K562 (cell line): Measurements from ENCODE around the gene TANC1. TPM values are rescaled to one million over a fixed set of nuclear protein-coding genes. Genes with fewer than 3 reads are reported as not detected.

Source experiments
- ATAC-seq: fragments of 200-7000 bp; cut with Tn5 transposase; 3 replicates; pipeline ENCODE4 v1.9.1; 2020; ENCODE audit warnings: moderate library complexity
- BruUV-seq: library from RNA; stranded (reverse); fragments of 400-500 nt; replicated peaks from 2 replicates; lab custom pipeline; 2021; lab: Mats Ljungman, UMichigan
- CTCF ChIA-PET: fragments of 300-600 bp; formaldehyde crosslinking; extraction: SDS; loops from one replicate; lab custom pipeline; 2021; ENCODE audit warnings: low intra/inter-chr PET ratio; lab: Yijun Ruan, JAX
- POLR2A ChIA-PET: fragments of 300-600, 350-650 bp; sonication (Branson Sonifier 250); formaldehyde crosslinking; extraction: SDS; loops from one replicate; lab custom pipeline; 2021; ENCODE audit warnings: antibody characterized with exemption, inconsistent platforms; lab: Yijun Ruan, JAX
- DNase-seq, 4 experiments: peaks; one replicate each; pipeline versions ENCODE4 v3.0.0 to v3.0.0-alpha.2; 2011 to 2018; ENCODE audit warnings: low spot score in 3 of 4, mixed read lengths in 3 of 4; ENCODE audit errors: extremely low read depth in 1 of 4
- FAIRE-seq: peaks from 2 replicates; lab custom pipeline; 2011; peaks lifted over from hg19 to GRCh38; lab: Jason Lieb, UNC
- H2AFZ ChIP-seq: 2 replicates; pipeline ENCODE4 v1.6.0; 2011; ENCODE audit warnings: low read depth, low read length, control low read depth, inconsistent platforms
- H3K27ac ChIP-seq: fragments of 200-600 bp; 3 replicates; pipeline ENCODE4 v1.8.0; 2011; ENCODE audit warnings: low read depth, mild to moderate bottlenecking, control low read depth, inconsistent platforms, low read length, moderate library complexity, mixed read lengths; ENCODE audit errors: extremely low read depth
- H3K27me3 ChIP-seq, 2 experiments: fragments of 300-600 bp in 1 of 2; 2 replicates in 1 of 2; 3 replicates in 1 of 2; pipeline versions ENCODE4 v1.6.0 to v1.8.0; 2011; ENCODE audit warnings: inconsistent platforms in 2 of 2, low read length in 2 of 2, mild to moderate bottlenecking in 1 of 2, mixed read lengths in 1 of 2, moderate library complexity in 1 of 2; ENCODE audit not compliant: control insufficient read depth in 2 of 2, insufficient read depth in 2 of 2
- H3K36me3 ChIP-seq: fragments of 300-600 bp; 3 replicates; pipeline ENCODE4 v1.8.0; 2011; ENCODE audit warnings: mild to moderate bottlenecking, low read length, inconsistent platforms; ENCODE audit not compliant: control insufficient read depth, insufficient read depth
- H3K4me1 ChIP-seq, 2 experiments: fragments of 200-600 bp in 1 of 2; replicated peaks in 1 of 2; 2 replicates in 1 of 2; 3 replicates in 1 of 2; pipeline versions ENCODE4 v1.5.1 to v1.8.0; 2011; ENCODE audit warnings: inconsistent platforms in 2 of 2, low read length in 2 of 2, mild to moderate bottlenecking in 1 of 2, mixed read lengths in 1 of 2, moderate library complexity in 1 of 2; ENCODE audit not compliant: control insufficient read depth in 2 of 2, insufficient read depth in 2 of 2
- H3K4me2 ChIP-seq: 2 replicates; pipeline ENCODE4 v1.6.1; 2011; ENCODE audit warnings: low read length, control low read depth, inconsistent platforms, mixed read lengths; ENCODE audit not compliant: insufficient read depth
- H3K4me3 ChIP-seq: fragments of 200-600 bp; sonication (generic), shearing (Covaris generic); 2 replicates; pipeline ENCODE4 v1.5.1; 2016; ENCODE audit warnings: control low read depth, inconsistent platforms
- H3K79me2 ChIP-seq: fragments of 200-600 bp; 3 replicates; pipeline ENCODE4 v1.8.0; 2011; ENCODE audit warnings: low read length, inconsistent platforms; ENCODE audit not compliant: control insufficient read depth, insufficient read depth
- H3K9ac ChIP-seq, 2 experiments: 2 replicates each; pipeline versions ENCODE4 v1.6.0 to v1.6.1; 2011; ENCODE audit warnings: low read depth in 2 of 2, low read length in 2 of 2, control low read depth in 1 of 2, inconsistent platforms in 1 of 2, mild to moderate bottlenecking in 1 of 2, mixed read lengths in 1 of 2; ENCODE audit not compliant: insufficient read depth in 1 of 2
- H3K9me1 ChIP-seq: one replicate; pipeline ENCODE4 v1.6.0; 2011; ENCODE audit warnings: inconsistent platforms, mild to moderate bottlenecking, low read length, moderate library complexity; ENCODE audit not compliant: control insufficient read depth, insufficient read depth
- H3K9me3 ChIP-seq: replicated peaks from 2 replicates; pipeline ENCODE4 v1.5.1; 2011; ENCODE audit warnings: low read depth, low read length, inconsistent platforms; ENCODE audit not compliant: control insufficient read depth, insufficient read depth
- H4K20me1 ChIP-seq: replicated peaks from 2 replicates; pipeline ENCODE4 v1.6.1; 2011; ENCODE audit warnings: low read length, inconsistent platforms, mixed read lengths; ENCODE audit not compliant: control insufficient read depth, insufficient read depth
- AFF4 ChIP-seq: sonication (generic); formaldehyde crosslinking; IDR thresholded peaks from 2 replicates; pipeline ENCODE4 v1.8.0; 2023; ENCODE audit warnings: mild to moderate bottlenecking, missing genetic modification reagents
- CC2D1A ChIP-seq: fragments of 450-650 bp; IDR thresholded peaks from 2 replicates; pipeline ENCODE4 v1.6.1; 2017; ENCODE audit warnings: mild to moderate bottlenecking
- NFRKB ChIP-seq: fragments of 450-650 bp; IDR thresholded peaks from 2 replicates; pipeline ENCODE4 v1.6.1; 2016; ENCODE audit warnings: low read depth
- RBBP5 ChIP-seq: fragments of 200-600 bp; sonication (generic); IDR thresholded peaks from 2 replicates; pipeline ENCODE4 v1.6.1; 2012; ENCODE audit warnings: borderline replicate concordance, mild to moderate bottlenecking, low read length, control low read depth, inconsistent platforms; ENCODE audit not compliant: insufficient read depth, poor library complexity, severe bottlenecking
- ZMIZ1 ChIP-seq, 2 experiments: fragments of 150-350 bp in 1 of 2; IDR thresholded peaks; 2 replicates each; pipeline ENCODE4 v1.6.1; 2012 to 2016; ENCODE audit warnings: low read depth in 2 of 2, low read length in 2 of 2, mild to moderate bottlenecking in 1 of 2, moderate library complexity in 1 of 2
- ZNF57 ChIP-seq: fragments of 450-650 bp; formaldehyde crosslinking; IDR thresholded peaks from 2 replicates; pipeline ENCODE4 v1.4.0; 2020; ENCODE audit warnings: mild to moderate bottlenecking, moderate library complexity
- ZNF75A ChIP-seq: fragments of 450-650 bp; formaldehyde crosslinking; IDR thresholded peaks from 2 replicates; pipeline ENCODE4 v1.4.0; 2020; ENCODE audit warnings: mild to moderate bottlenecking
- WGBS: fragments of 100-300 bp; shearing (Covaris generic); methylation state at CpG from one replicate; pipeline ENCODE4 v1.1.6; 2016; ENCODE audit warnings: low coverage, mixed read lengths; ENCODE audit not compliant: insufficient coverage; ENCODE audit errors: missing lambda C conversion rate; 5-methylcytosine and 5-hydroxymethylcytosine counted together
- in situ Hi-C: fragments of 300-500 bp; cut with MboI; formaldehyde crosslinking; loops from 4 replicates; pipeline ENCODE4 v1.15.0; 2018; ENCODE audit warnings: inconsistent platforms, mixed read lengths
- intact Hi-C: fragments of 100-400 bp; cut with micrococcal nuclease; formaldehyde crosslinking; loops from 2 replicates; pipeline ENCODE4 v1.14.2; 2022
- polyA plus RNA-seq, 8 experiments: library from polyadenylated mRNA; depleted of rRNA in 4 of 8; stranded (reverse) in 5 of 8; unstranded in 3 of 8; fragments of >200 nt; fragmentation: Nextera tagmentation in 2 of 8; fragmentation: Illumina TruSeq in 1 of 8; extraction: Ambion mirVana in 2 of 8; extraction: Trizol in 1 of 8; gene quantifications; 2 replicates each; pipeline versions ENCODE4 v1.2.1 to v1.2.3, GENCODE V29; 2011 to 2014; ENCODE audit warnings: inconsistent platforms in 1 of 8, missing spikeins in 1 of 8
- total RNA-seq, 7 experiments: library from RNA; depleted of rRNA in 6 of 7; stranded (reverse); fragments of >200 nt in 6 of 7; fragmentation: Illumina TruSeq in 2 of 7; extraction: Trizol in 2 of 7; gene quantifications; 2 replicates each; pipeline versions ENCODE4 v1.2.1 to v1.2.3, GENCODE V29; 2011 to 2021; ENCODE audit warnings: low replicate concordance in 1 of 7
- TF ChIP-seq, protein P1 (sequence below): IDR thresholded peaks from 2 replicates; pipeline ENCODE4 v1.6.1; 2011; ENCODE audit not compliant: insufficient read length; ENCODE audit errors: extremely low read depth
- TF ChIP-seq, protein P2 (sequence below): fragments of 450-650 bp; IDR thresholded peaks from 2 replicates; pipeline ENCODE4 v1.6.1; 2016; ENCODE audit warnings: mild to moderate bottlenecking

Gene TANC1
- total and polyA plus RNA-seq, 9 of the 15 experiments (the other 6 are each of a cell fraction or from before 2014, with no cell fraction given), result under 0.01 to 0.20 (median 0.07) TPM; not detected in 1

GRCh38 chr2:159089543-159089942, 121.1 kb downstream of the TANC1 start:
- ChIA-PET POLR2A (interaction anchor here (0.6 kb wide), 1 partner anchor 48 kb away, joined by 4 read pairs; no protein-coding TSS in a partner anchor), CTCF (no interaction called here)
- in situ Hi-C loops (no loop called here), intact Hi-C loops (no loop called here)
- Histone ChIP-seq H3K4me1 (no peaks in the 10 kb centered on the region), H3K27me3 (peaks cover 4 to 21% of the 10 kb centered on the region in 2 experiments; a peak in 4 of 5 replicates), H3K79me2 (no peaks in the 10 kb centered on the region), H3K9me3 (no peaks in the 10 kb centered on the region), H3K27ac (no peak overlapping the region), H3K36me3 (no peaks in the 10 kb centered on the region), H3K9me1 (no peaks in the 10 kb centered on the region), H4K20me1 (no peaks in the 10 kb centered on the region), H3K9ac (no peak overlapping the region), H2AFZ (no peak overlapping the region), H3K4me2 (no peak overlapping the region), H3K4me3 (no peak overlapping the region)
- BruUV-seq, result no TSS peak
- DNase-seq, result no peak
- FAIRE-seq, result no peak
- no peak for TF ChIP-seq CC2D1A
- TF ChIP-seq ZMIZ1 (IDR thresholded peaks at IDR 0.05; ENCODE audit: low read depth in 2 of 2, low read length in 2 of 2), result no peak
- no peak for TF ChIP-seq AFF4 (CRISPR knock-in tag)
- no peak for TF ChIP-seq ZNF75A (CRISPR knock-in tag)
- TF ChIP-seq, protein P1, sequence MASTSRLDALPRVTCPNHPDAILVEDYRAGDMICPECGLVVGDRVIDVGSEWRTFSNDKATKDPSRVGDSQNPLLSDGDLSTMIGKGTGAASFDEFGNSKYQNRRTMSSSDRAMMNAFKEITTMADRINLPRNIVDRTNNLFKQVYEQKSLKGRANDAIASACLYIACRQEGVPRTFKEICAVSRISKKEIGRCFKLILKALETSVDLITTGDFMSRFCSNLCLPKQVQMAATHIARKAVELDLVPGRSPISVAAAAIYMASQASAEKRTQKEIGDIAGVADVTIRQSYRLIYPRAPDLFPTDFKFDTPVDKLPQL, result no peak
- no peak for TF ChIP-seq ZNF57 (CRISPR knock-in tag)
- no peak for TF ChIP-seq RBBP5
- TF ChIP-seq, protein P2, sequence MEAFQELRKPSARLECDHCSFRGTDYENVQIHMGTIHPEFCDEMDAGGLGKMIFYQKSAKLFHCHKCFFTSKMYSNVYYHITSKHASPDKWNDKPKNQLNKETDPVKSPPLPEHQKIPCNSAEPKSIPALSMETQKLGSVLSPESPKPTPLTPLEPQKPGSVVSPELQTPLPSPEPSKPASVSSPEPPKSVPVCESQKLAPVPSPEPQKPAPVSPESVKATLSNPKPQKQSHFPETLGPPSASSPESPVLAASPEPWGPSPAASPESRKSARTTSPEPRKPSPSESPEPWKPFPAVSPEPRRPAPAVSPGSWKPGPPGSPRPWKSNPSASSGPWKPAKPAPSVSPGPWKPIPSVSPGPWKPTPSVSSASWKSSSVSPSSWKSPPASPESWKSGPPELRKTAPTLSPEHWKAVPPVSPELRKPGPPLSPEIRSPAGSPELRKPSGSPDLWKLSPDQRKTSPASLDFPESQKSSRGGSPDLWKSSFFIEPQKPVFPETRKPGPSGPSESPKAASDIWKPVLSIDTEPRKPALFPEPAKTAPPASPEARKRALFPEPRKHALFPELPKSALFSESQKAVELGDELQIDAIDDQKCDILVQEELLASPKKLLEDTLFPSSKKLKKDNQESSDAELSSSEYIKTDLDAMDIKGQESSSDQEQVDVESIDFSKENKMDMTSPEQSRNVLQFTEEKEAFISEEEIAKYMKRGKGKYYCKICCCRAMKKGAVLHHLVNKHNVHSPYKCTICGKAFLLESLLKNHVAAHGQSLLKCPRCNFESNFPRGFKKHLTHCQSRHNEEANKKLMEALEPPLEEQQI, result no peak
- no peak for TF ChIP-seq NFRKB
- ATAC-seq, result no peak
- 9% methylated on average over 3 of the region's 3 CpGs for WGBS
